Right kidney (tissue), 1 donor: ENCODE results near the gene ASTN1.

Experiments used
- DNase-seq: peaks from one replicate; pipeline ENCODE4 v3.0.0-alpha.2; 2016

ASTN1 gene

GRCh38 chr1:177163844-177164379 is 600 bp downstream of the ASTN1 start:
- no peak for DNase-seq

- DNase-seq = no peak
Observed at GRCh38 chr1:177162243-177162642, 2.3 kb downstream of the ASTN1 start.

GRCh38 chr1:177146499-177146898 is 18.0 kb downstream of the ASTN1 start:
- no peak for DNase-seq

GRCh38 chr1:177145106-177146070 is 19.1 kb downstream of the ASTN1 start:
- DNase-seq = no peak

- peak; percentile 15 for DNase-seq
Observed at GRCh38 chr1:177142791-177143271, 21.7 kb downstream of the ASTN1 start.

- no peak for DNase-seq
Observed at GRCh38 chr1:177142010-177142409, 22.5 kb downstream of the ASTN1 start.

- no peak for DNase-seq
Observed at GRCh38 chr1:177138347-177138746, 26.2 kb downstream of the ASTN1 start.

- DNase-seq = no peak
Observed at GRCh38 chr1:177137814-177138213, 26.7 kb downstream of the ASTN1 start.

- DNase-seq = no peak
Observed at GRCh38 chr1:177135250-177135649, 29.3 kb downstream of the ASTN1 start.

GRCh38 chr1:177133977-177134538 is 30.5 kb downstream of the ASTN1 start:
- DNase-seq = no peak

GRCh38 chr1:177132141-177132540 is 32.4 kb downstream of the ASTN1 start:
- no peak for DNase-seq

GRCh38 chr1:177131723-177132122 is 32.8 kb downstream of the ASTN1 start:
- DNase-seq = no peak

GRCh38 chr1:177130451-177130945 is 34.0 kb downstream of the ASTN1 start:
- peak; percentile 6 for DNase-seq

GRCh38 chr1:177128665-177129281 is 35.7 kb downstream of the ASTN1 start:
- no peak for DNase-seq

GRCh38 chr1:177126267-177126666 is 38.2 kb downstream of the ASTN1 start:
- DNase-seq = no peak

GRCh38 chr1:177124577-177125278 is 39.8 kb downstream of the ASTN1 start:
- DNase-seq = peak; percentile 12

- DNase-seq = peak; percentile 11
Observed at GRCh38 chr1:177122461-177123251, 41.9 kb downstream of the ASTN1 start.

GRCh38 chr1:177119311-177119710 is 45.2 kb downstream of the ASTN1 start:
- DNase-seq = no peak

- DNase-seq = no peak
Observed at GRCh38 chr1:177118901-177119300, 45.6 kb downstream of the ASTN1 start.

GRCh38 chr1:177116941-177117340 is 47.6 kb downstream of the ASTN1 start:
- DNase-seq = no peak
